H1 (cell line): ENCODE data around the gene PDCD6IP. TPM values are rescaled to one million over a fixed set of nuclear protein-coding genes. Genes with fewer than 3 reads are reported as not detected.

Experiments
- CREB1 ChIP-seq: IDR thresholded peaks from 2 replicates; pipeline ENCODE4 v1.6.1; 2012; ENCODE audit warnings: inconsistent platforms
- EP300 ChIP-seq, 2 experiments: IDR thresholded peaks; 1 replicate in 1 of 2; 2 replicates in 1 of 2; pipeline ENCODE4 v1.6.1; 2011 to 2012; ENCODE audit warnings: low read depth in 2 of 2, low read length in 2 of 2, mild to moderate bottlenecking in 2 of 2, borderline replicate concordance in 1 of 2, inconsistent platforms in 1 of 2, moderate library complexity in 1 of 2
- KDM1A ChIP-seq: fragments of 200-600, 300-600 bp; sonication (generic); IDR thresholded peaks from 2 replicates; pipeline ENCODE4 v1.7.1; 2016; ENCODE audit warnings: mild to moderate bottlenecking, low read length, borderline replicate concordance
- POLR2A ChIP-seq, 2 experiments: IDR thresholded peaks; 1 replicate in 1 of 2; 2 replicates in 1 of 2; pipeline ENCODE4 v1.6.1; 2011; ENCODE audit warnings: low read depth in 2 of 2, low read length in 2 of 2, mild to moderate bottlenecking in 2 of 2; ENCODE audit errors: control extremely low read depth in 1 of 2
- SIN3A ChIP-seq, 2 experiments: IDR thresholded peaks in 1 of 2; conservative IDR thresholded peaks in 1 of 2; 2 replicates each; pipeline ENCODE4 v1.6.1; 2011 to 2012; ENCODE audit warnings: low read length in 2 of 2, improper control_type of control experiment in 1 of 2, low read depth in 1 of 2, mild to moderate bottlenecking in 1 of 2
- polyA plus RNA-seq, 7 experiments: library from polyadenylated mRNA; depleted of rRNA in 3 of 7; stranded (reverse) in 5 of 7; unstranded in 2 of 7; fragments of >200 nt in 5 of 7; fragments of 200-250 nt in 2 of 7; gene quantifications; 1 replicate in 5 of 7; 2 replicates in 1 of 7; 4 replicates in 1 of 7; pipeline versions ENCODE4 v1.2.1 to v1.2.3, GENCODE V29; 2011 to 2013; ENCODE audit warnings: missing spikeins in 2 of 7, mixed read lengths in 2 of 7
- total RNA-seq: library from RNA; stranded (reverse); fragmentation: NEBNext Ultra II Directional; extraction: Animal tissue kit (Norgen Biotek cat#: 25700); gene quantifications from 2 replicates; pipeline ENCODE4 v1.2.1, GENCODE V29; 2021

PDCD6IP gene
- total and polyA plus RNA-seq, 2 of the 8 experiments (the other 6 are each of a cell fraction or from before 2014, with no cell fraction given) = 61.7 to 155 TPM

DNA sequence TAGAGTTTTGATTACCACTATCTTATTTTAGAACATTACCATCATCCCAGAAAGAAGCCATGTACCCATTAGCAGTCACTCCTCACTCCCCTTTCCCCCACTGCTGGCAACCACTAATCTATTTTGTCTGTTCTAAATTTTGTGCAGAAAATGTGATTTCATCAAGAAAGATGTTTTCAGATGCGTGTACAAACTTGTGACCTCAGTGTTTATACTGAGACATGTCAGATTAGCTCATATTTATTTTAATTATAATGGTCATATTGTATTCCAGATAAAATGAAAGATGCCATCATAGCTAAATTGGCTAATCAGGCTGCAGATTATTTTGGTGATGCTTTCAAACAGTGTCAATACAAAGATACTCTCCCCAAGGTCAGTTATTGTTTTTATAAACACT, 27.8 kb downstream of the PDCD6IP start (continued):
- TF ChIP-seq KDM1A (no peak), CREB1 (no peak), EP300 (IDR thresholded peaks at IDR 0.05; ENCODE audit: borderline replicate concordance in 1 of 2, low read depth in 2 of 2, low read length in 2 of 2) (no peak), SIN3A (conservative IDR thresholded peaks at IDR 0.05 in 1 of 2, IDR thresholded peaks at IDR 0.05 in 1 of 2; ENCODE audit: low read depth in 1 of 2, low read length in 2 of 2) (no peak), POLR2A (IDR thresholded peaks at IDR 0.05; ENCODE audit: control extremely low read depth in 1 of 2, low read depth in 2 of 2, low read length in 2 of 2) (no peak)
- TF ChIP-seq, all 59 proteins: peak for 0
